ENCODE data around the gene CFDP1. TPM values are rescaled to one million over a fixed set of nuclear protein-coding genes. Genes with fewer than 3 reads are reported as not detected.
"Not testable (repeated sequence)": the region's sequence is repeated elsewhere in the genome, so short reads cannot be mapped to it uniquely, and the experiment has no call there.

The CFDP1 gene
- total RNA-seq, 1 donor from 2014 or later = 37.5 TPM

- H3K4me1 Mint-ChIP-seq (ENCODE audit: low read depth) = peaks cover 16% of the 10 kb centered on the region
Observed at GRCh38 chr16:75455677-75456076, 22.4 kb upstream of the CFDP1 start.

GRCh38 chr16:75452464-75453190, 19.3 kb upstream of the CFDP1 start:
- peaks cover 8% of the 10 kb centered on the region for H3K4me1 Mint-ChIP-seq (ENCODE audit: low read depth)
- H3K36me3 Mint-ChIP-seq (ENCODE audit: low read depth) = peaks cover 31% of the 10 kb centered on the region
- no peaks in the 10 kb centered on the region for H3K9me3 Mint-ChIP-seq
- DNase-seq (ENCODE audit: low spot score) = no peak
- H3K27ac Mint-ChIP-seq = no peak overlapping the region
- no peaks in the 10 kb centered on the region for H3K27me3 Mint-ChIP-seq (ENCODE audit: low read depth)
- no peak overlapping the region for H3K4me3 Mint-ChIP-seq (ENCODE audit: low read depth)
- intact Hi-C loops (cut with micrococcal nuclease) = no loop called here

More at GRCh38 chr16:75455677-75456076, 22.4 kb upstream of the CFDP1 start:
- intact Hi-C loops (cut with micrococcal nuclease) = no loop called here
- peaks cover 32% of the 10 kb centered on the region for H3K36me3 Mint-ChIP-seq (ENCODE audit: low read depth)
- no peaks in the 10 kb centered on the region for H3K27me3 Mint-ChIP-seq (ENCODE audit: low read depth)
- no peak overlapping the region for H3K27ac Mint-ChIP-seq
- no peaks in the 10 kb centered on the region for H3K9me3 Mint-ChIP-seq
- no peak overlapping the region for H3K4me3 Mint-ChIP-seq (ENCODE audit: low read depth)
- DNase-seq (ENCODE audit: low spot score) = no peak

DNA sequence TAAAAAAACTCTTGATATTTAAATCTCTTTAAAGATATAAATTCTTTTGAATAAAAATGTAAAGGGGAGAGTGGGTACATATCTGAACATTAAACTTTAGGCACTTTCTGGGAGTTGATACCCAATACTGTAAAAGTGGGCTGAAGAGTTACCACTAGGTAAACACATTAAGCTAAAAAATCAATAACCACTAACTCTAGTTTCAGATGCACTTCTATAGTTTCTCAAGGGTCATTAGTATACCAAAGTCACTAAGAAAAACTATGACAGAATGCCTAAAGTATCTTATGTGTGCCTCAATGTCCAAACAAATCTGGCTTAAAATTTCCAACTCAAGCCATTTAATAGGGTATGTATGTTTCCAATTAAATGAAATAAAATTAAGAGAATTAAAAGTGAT, 13.1 kb upstream of the CFDP1 start:
- peaks cover 28% of the 10 kb centered on the region for H3K36me3 Mint-ChIP-seq (ENCODE audit: low read depth)
- no peaks in the 10 kb centered on the region for H3K27me3 Mint-ChIP-seq (ENCODE audit: low read depth)
- no peaks in the 10 kb centered on the region for H3K9me3 Mint-ChIP-seq
- no peak overlapping the region for H3K4me3 Mint-ChIP-seq (ENCODE audit: low read depth)
- intact Hi-C loops (cut with micrococcal nuclease) = no loop called here
- no peak for DNase-seq (ENCODE audit: low spot score)
- no peak overlapping the region for H3K27ac Mint-ChIP-seq
- no peaks in the 10 kb centered on the region for H3K4me1 Mint-ChIP-seq (ENCODE audit: low read depth)

GRCh38 chr16:75445298-75445697, 12.0 kb upstream of the CFDP1 start:
- no peaks in the 10 kb centered on the region for H3K9me3 Mint-ChIP-seq
- intact Hi-C loops (cut with micrococcal nuclease) = no loop called here
- peaks cover 17% of the 10 kb centered on the region for H3K36me3 Mint-ChIP-seq (ENCODE audit: low read depth)
- no peak overlapping the region for H3K27ac Mint-ChIP-seq
- no peak overlapping the region for H3K4me3 Mint-ChIP-seq (ENCODE audit: low read depth)
- DNase-seq (ENCODE audit: low spot score) = no peak
- no peaks in the 10 kb centered on the region for H3K27me3 Mint-ChIP-seq (ENCODE audit: low read depth)
- H3K4me1 Mint-ChIP-seq (ENCODE audit: low read depth) = no peaks in the 10 kb centered on the region

DNA sequence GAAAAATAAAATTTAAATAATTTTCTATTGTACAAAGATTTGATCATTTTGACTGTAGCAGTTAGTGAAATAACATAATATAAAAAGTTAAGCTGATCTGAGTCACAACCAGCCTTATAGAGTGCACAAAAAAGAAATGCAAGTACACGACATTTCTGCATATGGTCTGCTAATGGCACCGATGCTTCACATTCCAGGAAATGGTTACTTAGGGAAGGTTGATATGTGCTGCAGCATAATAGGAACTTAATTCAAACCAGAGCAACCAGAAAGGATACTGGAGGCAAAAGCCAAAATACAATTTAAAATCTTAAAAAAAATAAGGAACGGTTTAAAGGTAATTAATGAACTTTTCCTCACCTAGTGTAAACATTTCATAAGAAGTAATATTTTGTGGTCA, 10.0 kb upstream of the CFDP1 start:
- no peak overlapping the region for H3K4me3 Mint-ChIP-seq (ENCODE audit: low read depth)
- H3K27me3 Mint-ChIP-seq (ENCODE audit: low read depth) = no peaks in the 10 kb centered on the region
- H3K27ac Mint-ChIP-seq = no peak overlapping the region
- intact Hi-C loops (cut with micrococcal nuclease) = no loop called here
- no peaks in the 10 kb centered on the region for H3K4me1 Mint-ChIP-seq (ENCODE audit: low read depth)
- H3K9me3 Mint-ChIP-seq = no peaks in the 10 kb centered on the region
- DNase-seq (ENCODE audit: low spot score) = no peak
- H3K36me3 Mint-ChIP-seq (ENCODE audit: low read depth) = peaks cover 12% of the 10 kb centered on the region

- peaks cover 10% of the 10 kb centered on the region for H3K36me3 Mint-ChIP-seq (ENCODE audit: low read depth)
- H3K27ac Mint-ChIP-seq = peak overlapping the region; percentile 94
- peaks cover 16% of the 10 kb centered on the region for H3K4me1 Mint-ChIP-seq (ENCODE audit: low read depth)
- intact Hi-C loops (cut with micrococcal nuclease) = loop anchor here (1.0 to 10.0 kb wide), 7 partner anchors 30 to 769 kb away; partner anchors contain the start of genes ADAT1, GABARAPL2, KARS1 and MLKL
- peak overlapping the region; percentile 87 for H3K4me3 Mint-ChIP-seq (ENCODE audit: low read depth)
- H3K27me3 Mint-ChIP-seq (ENCODE audit: low read depth) = no peaks in the 10 kb centered on the region
- H3K9me3 Mint-ChIP-seq = no peaks in the 10 kb centered on the region
- DNase-seq (ENCODE audit: low spot score) = peak; percentile 74
Observed at GRCh38 chr16:75433732-75434413, 570 bp upstream of the CFDP1 start.

DNA sequence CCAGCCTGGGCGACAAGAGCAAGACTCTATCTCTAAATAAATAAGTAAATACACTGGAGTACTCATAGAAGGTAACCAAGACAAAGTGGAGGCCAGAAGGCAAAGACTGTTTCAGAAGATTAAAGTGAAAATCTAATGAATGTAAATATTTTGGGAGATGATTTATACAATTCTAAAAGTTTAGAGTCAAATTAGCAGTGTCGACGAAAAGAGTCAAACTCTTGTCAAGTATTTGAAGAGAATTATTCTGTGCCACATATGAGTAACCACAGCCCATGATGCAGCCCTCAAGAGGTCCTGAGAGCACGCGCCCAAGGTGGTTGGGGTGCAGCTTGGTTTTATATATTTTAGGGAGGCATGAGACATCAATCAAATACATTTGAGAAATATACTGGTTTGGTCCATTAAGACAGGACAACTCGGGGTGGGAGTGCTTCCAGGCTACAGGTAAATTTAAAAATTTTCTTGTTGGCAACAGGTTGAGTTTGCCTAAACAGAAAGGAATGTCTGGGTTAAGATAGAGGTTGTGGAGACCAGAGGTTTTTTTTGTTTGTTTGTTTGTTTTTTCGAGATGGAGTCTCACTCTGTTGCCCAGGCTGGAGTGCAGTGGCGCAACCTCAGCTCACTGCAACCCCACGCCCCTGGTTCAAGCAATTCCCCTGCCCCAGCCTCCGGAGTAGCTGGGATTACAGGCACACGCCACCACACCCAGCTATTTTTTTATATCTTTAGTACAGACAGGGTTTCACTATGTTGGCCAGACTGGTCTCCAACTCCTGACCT, 3.5 kb downstream of the CFDP1 start:
- H3K9me3 Mint-ChIP-seq = no peaks in the 10 kb centered on the region
- no peak for DNase-seq (ENCODE audit: low spot score)
- peaks cover 23% of the 10 kb centered on the region for H3K4me1 Mint-ChIP-seq (ENCODE audit: low read depth)
- intact Hi-C loops (cut with micrococcal nuclease) = loop anchor here (10.0 kb wide), 2 partner anchors 725 to 765 kb away; partner anchors contain the start of genes MLKL and RFWD3
- no peak overlapping the region for H3K27ac Mint-ChIP-seq
- H3K27me3 Mint-ChIP-seq (ENCODE audit: low read depth) = no peaks in the 10 kb centered on the region
- H3K4me3 Mint-ChIP-seq (ENCODE audit: low read depth) = peak overlapping the region; percentile 26
- peaks cover 10% of the 10 kb centered on the region for H3K36me3 Mint-ChIP-seq (ENCODE audit: low read depth)

DNA sequence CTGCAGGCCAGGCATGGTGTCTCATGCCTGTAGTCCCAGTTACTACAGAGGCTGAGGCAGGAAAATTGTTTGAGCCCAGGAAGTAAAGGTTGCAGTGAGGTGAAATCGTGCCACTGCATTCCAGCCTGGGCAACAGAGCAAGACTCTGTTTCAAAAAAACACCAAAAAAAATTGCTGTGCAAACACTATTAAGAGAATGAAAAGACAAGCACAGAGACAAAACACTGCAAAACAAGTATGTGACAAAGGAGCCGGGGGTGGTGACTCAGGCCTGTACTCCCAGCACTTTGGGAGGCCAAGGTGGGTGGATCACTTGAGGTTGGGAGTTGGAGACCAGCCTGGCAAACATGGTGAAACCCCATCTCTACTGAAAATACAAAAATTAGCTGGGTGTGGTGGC, 6.8 kb downstream of the CFDP1 start:
- H3K4me3 Mint-ChIP-seq (ENCODE audit: low read depth); H3K27me3 Mint-ChIP-seq (ENCODE audit: low read depth); H3K9me3 Mint-ChIP-seq; DNase-seq (ENCODE audit: low spot score); H3K27ac Mint-ChIP-seq; intact Hi-C loops (cut with micrococcal nuclease): not testable (repeated sequence)
- peaks cover 16% of the 10 kb centered on the region for H3K4me1 Mint-ChIP-seq (ENCODE audit: low read depth)
- H3K36me3 Mint-ChIP-seq (ENCODE audit: low read depth) = peaks cover 12% of the 10 kb centered on the region

- DNase-seq (ENCODE audit: low spot score); H3K9me3 Mint-ChIP-seq; H3K4me3 Mint-ChIP-seq (ENCODE audit: low read depth); intact Hi-C loops (cut with micrococcal nuclease); H3K27me3 Mint-ChIP-seq (ENCODE audit: low read depth); H3K36me3 Mint-ChIP-seq (ENCODE audit: low read depth); H3K27ac Mint-ChIP-seq: not testable (repeated sequence)
- H3K4me1 Mint-ChIP-seq (ENCODE audit: low read depth) = peaks cover 23% of the 10 kb centered on the region
Observed at GRCh38 chr16:75424105-75424762, 9.1 kb downstream of the CFDP1 start.

DNA sequence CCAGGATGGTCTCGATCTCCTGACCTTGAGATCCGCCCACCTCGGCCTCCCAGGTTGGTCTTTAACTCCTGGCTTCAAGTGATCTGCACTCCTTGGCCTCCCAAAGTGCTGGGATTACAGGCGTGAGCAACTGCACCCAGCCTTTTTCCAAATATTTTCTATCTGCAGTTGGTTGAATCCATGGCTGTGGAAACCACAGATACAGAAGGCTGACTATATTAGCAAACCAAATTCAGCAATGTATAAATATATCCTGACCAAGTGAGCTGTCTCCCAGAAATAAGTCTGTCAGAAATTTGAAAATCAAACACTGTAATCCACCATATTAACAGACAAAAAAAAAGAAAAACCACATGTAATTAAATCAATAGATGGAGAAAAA, 9.6 kb downstream of the CFDP1 start:
- no peak overlapping the region for H3K27ac Mint-ChIP-seq
- no peak for DNase-seq (ENCODE audit: low spot score)
- intact Hi-C loops (cut with micrococcal nuclease) = no loop called here
- H3K4me3 Mint-ChIP-seq (ENCODE audit: low read depth) = no peak overlapping the region
- H3K27me3 Mint-ChIP-seq (ENCODE audit: low read depth) = no peaks in the 10 kb centered on the region
- peaks cover 23% of the 10 kb centered on the region for H3K4me1 Mint-ChIP-seq (ENCODE audit: low read depth)
- H3K36me3 Mint-ChIP-seq (ENCODE audit: low read depth) = peaks cover 10% of the 10 kb centered on the region
- H3K9me3 Mint-ChIP-seq = no peaks in the 10 kb centered on the region

DNA sequence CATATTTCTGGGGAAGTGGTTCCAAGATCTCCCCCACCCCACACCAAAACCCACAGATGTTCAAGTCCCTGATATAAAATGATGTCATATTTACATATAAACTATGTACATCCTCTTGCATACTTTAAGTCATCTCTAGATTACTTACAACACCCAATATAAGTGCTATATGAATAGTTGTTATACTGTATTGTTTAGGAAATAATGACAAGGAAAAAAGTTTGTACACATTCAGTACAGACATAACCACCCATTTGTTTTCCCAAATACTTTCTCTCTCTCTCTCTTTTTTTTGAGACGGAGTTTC, 11.5 kb downstream of the CFDP1 start:
- no peak for DNase-seq (ENCODE audit: low spot score)
- Mint-ChIP-seq H3K4me1 (ENCODE audit: low read depth) (peaks cover 20% of the 10 kb centered on the region), H3K9me3 (no peaks in the 10 kb centered on the region), H3K27ac (peak overlapping the region; percentile 75), H3K27me3 (ENCODE audit: low read depth) (no peaks in the 10 kb centered on the region), H3K4me3 (ENCODE audit: low read depth) (no peak overlapping the region), H3K36me3 (ENCODE audit: low read depth) (peaks cover 10% of the 10 kb centered on the region)
- intact Hi-C loops (cut with micrococcal nuclease) = no loop called here

- H3K4me1 Mint-ChIP-seq (ENCODE audit: low read depth) = peaks cover 19% of the 10 kb centered on the region
Observed at GRCh38 chr16:75420987-75421819, 12.1 kb downstream of the CFDP1 start.

More at GRCh38 chr16:75420987-75421819, 12.1 kb downstream of the CFDP1 start:
- Mint-ChIP-seq H3K4me3 (ENCODE audit: low read depth) (peak overlapping the region; percentile 39), H3K27ac (peak overlapping the region; percentile 75), H3K9me3 (no peaks in the 10 kb centered on the region), H3K27me3 (ENCODE audit: low read depth) (no peaks in the 10 kb centered on the region), H3K36me3 (ENCODE audit: low read depth) (peaks cover 10% of the 10 kb centered on the region)
- DNase-seq (ENCODE audit: low spot score) = no peak
- intact Hi-C loops (cut with micrococcal nuclease) = no loop called here

Data from activated T-helper 2 cell treated with anti-CD3 and anti-CD28 coated beads, Interferon-gamma antibody, Interleukin-2, Interleukin-4, amounts not matched to agents 10 μg/mL and 5 μg/mL and 100 μg/mL, durations not matched to agents 14 hours and 24 hours and 36 hours (primary cell).